Activated CD8-positive, alpha-beta T cell treated with anti-CD3 and anti-CD28 coated beads for 36 hours (primary cell): ENCODE measurements around the gene DUSP9. TPM values are rescaled to one million over a fixed set of nuclear protein-coding genes. Genes with fewer than 3 reads are reported as not detected.
"Not testable (repeated sequence)": the region's sequence is repeated elsewhere in the genome, so short reads cannot be mapped to it uniquely, and the experiment has no call there.

ENCODE experiments used
- ATAC-seq: fragments of 200-7000 bp; cut with Tn5 transposase; one replicate; pipeline ENCODE4 v1.10.0; 2021; ENCODE audit warnings: mild to moderate bottlenecking, moderate library complexity
- CTCF ChIA-PET: fragments of 350-600 bp; sonication (Branson Sonifier 250); formaldehyde crosslinking; loops from one replicate; lab custom pipeline; 2021; ENCODE audit warnings: antibody characterized with exemption; lab: Charles Lee
- POLR2A ChIA-PET: fragments of 350-600 bp; sonication (Branson Sonifier 250); formaldehyde crosslinking; loops from one replicate; lab custom pipeline; 2021; ENCODE audit warnings: antibody characterized with exemption; lab: Charles Lee
- DNase-seq: peaks from one replicate; pipeline ENCODE4 v3.0.0-alpha.2; 2020
- H3K27ac Mint-ChIP-seq: one replicate; pipeline ENCODE4 v1.8.0; 2021; ENCODE audit warnings: mild to moderate bottlenecking, mixed read lengths
- H3K27me3 Mint-ChIP-seq: one replicate; pipeline ENCODE4 v1.8.0; 2021; ENCODE audit warnings: mixed read lengths
- H3K36me3 Mint-ChIP-seq: one replicate; pipeline ENCODE4 v1.8.0; 2021; ENCODE audit warnings: low read depth, mixed read lengths
- H3K4me1 Mint-ChIP-seq: one replicate; pipeline ENCODE4 v1.8.0; 2021; ENCODE audit warnings: low read depth, mixed read lengths
- H3K4me3 Mint-ChIP-seq: one replicate; pipeline ENCODE4 v1.8.0; 2021; ENCODE audit warnings: mild to moderate bottlenecking, moderate library complexity, mixed read lengths
- H3K9me3 Mint-ChIP-seq: one replicate; pipeline ENCODE4 v1.8.0; 2021; ENCODE audit warnings: mixed read lengths
- intact Hi-C: fragments of 100-400 bp; cut with micrococcal nuclease; formaldehyde crosslinking; loops from one replicate; pipeline ENCODE4 v1.10.0; 2022
- total RNA-seq, 2 experiments: library from RNA; stranded (reverse); gene quantifications; one replicate each; pipeline ENCODE4 v1.2.3, GENCODE V29; 2021
- TF ChIP-seq, protein P1 (sequence below): fragments of 200-600 bp; IDR thresholded peaks from one replicate; pipeline ENCODE4 v1.8.0; 2022; ENCODE audit warnings: antibody characterized with exemption, mild to moderate bottlenecking

Gene DUSP9
- total RNA-seq, 2 experiments from 2014 or later = 0.14 TPM; not detected in 1

DNA sequence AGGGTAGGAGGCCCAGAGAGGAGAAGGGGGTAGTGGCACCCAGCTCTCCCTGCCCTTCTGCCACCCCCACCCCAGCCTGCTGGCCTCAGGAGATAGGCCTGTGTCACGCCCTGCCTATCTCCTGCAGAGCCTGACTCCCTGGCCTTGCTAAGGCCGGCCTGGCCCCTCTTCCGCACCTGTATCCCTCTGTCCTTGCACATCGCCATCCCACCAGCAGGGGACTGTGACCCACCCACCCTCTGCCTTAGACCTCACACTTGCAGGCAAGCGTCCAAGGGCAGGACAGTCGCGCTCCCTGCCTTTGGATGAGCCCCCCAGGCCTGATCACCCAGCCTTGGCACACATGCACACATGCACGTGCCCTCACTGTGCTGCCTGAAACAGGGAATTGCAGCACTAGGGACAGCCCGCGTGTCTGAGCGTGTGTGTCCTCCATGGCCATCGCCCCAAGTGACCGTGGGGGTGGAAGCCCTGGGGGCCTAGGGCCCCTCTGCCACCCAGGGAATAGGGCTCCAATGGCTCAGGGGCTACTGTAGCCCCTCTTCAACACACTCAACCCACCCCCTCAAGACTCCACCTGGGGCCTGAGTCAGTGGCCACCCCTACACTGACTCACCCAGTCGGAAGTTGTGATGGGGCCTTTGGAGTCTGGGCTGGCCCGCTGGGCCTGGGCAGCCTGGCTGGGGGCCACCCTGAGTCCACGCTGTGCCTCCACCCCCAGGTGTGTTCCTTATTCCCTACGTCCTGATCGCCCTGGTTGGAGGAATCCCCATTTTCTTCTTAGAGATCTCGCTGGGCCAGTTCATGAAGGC lies 42.9 kb downstream of the DUSP9 start:
- no peaks in the 10 kb centered on the region for H3K36me3 Mint-ChIP-seq
- no peak for DNase-seq
- H3K4me3 Mint-ChIP-seq = no peak overlapping the region
- H3K9me3 Mint-ChIP-seq = no peaks in the 10 kb centered on the region
- TF ChIP-seq, protein P1, sequence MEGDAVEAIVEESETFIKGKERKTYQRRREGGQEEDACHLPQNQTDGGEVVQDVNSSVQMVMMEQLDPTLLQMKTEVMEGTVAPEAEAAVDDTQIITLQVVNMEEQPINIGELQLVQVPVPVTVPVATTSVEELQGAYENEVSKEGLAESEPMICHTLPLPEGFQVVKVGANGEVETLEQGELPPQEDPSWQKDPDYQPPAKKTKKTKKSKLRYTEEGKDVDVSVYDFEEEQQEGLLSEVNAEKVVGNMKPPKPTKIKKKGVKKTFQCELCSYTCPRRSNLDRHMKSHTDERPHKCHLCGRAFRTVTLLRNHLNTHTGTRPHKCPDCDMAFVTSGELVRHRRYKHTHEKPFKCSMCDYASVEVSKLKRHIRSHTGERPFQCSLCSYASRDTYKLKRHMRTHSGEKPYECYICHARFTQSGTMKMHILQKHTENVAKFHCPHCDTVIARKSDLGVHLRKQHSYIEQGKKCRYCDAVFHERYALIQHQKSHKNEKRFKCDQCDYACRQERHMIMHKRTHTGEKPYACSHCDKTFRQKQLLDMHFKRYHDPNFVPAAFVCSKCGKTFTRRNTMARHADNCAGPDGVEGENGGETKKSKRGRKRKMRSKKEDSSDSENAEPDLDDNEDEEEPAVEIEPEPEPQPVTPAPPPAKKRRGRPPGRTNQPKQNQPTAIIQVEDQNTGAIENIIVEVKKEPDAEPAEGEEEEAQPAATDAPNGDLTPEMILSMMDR = no peak
- H3K27me3 Mint-ChIP-seq = peaks cover 6% of the 10 kb centered on the region
- ATAC-seq = no peak
- intact Hi-C loops = no loop called here
- ChIA-PET POLR2A (no interaction called here), CTCF (no interaction called here)
- no peak overlapping the region for H3K27ac Mint-ChIP-seq
- H3K4me1 Mint-ChIP-seq = no peaks in the 10 kb centered on the region

DNA sequence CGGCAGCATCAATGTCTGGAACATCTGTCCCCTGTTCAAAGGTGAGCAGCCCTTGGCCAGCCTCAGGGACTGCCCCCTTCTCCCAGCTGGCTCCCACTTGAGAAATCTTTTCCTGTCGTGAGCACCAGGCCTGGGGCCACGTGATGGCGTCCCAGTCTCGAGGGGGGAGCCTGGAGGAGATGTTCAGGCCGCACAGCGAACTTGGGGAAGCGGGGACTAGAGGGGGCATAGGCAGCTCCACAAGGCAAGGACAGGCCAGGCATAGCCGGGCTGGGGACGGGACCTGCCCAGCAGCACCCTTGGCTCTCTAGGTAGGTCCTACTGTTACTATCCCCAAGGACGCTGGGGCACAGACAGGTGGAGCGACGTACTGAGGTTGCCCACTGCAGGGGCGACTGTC lies 43.5 kb downstream of the DUSP9 start:
- ATAC-seq (no peak), DNase-seq (no peak)
- Mint-ChIP-seq H3K27ac (no peak overlapping the region), H3K27me3 (peaks cover 6% of the 10 kb centered on the region), H3K36me3 (no peaks in the 10 kb centered on the region), H3K4me1 (no peaks in the 10 kb centered on the region), H3K9me3 (no peaks in the 10 kb centered on the region), H3K4me3 (no peak overlapping the region)
- TF ChIP-seq, protein P1 = no peak
- CTCF ChIA-PET = no interaction called here
- POLR2A ChIA-PET = no interaction called here
- intact Hi-C loops = no loop called here

DNA sequence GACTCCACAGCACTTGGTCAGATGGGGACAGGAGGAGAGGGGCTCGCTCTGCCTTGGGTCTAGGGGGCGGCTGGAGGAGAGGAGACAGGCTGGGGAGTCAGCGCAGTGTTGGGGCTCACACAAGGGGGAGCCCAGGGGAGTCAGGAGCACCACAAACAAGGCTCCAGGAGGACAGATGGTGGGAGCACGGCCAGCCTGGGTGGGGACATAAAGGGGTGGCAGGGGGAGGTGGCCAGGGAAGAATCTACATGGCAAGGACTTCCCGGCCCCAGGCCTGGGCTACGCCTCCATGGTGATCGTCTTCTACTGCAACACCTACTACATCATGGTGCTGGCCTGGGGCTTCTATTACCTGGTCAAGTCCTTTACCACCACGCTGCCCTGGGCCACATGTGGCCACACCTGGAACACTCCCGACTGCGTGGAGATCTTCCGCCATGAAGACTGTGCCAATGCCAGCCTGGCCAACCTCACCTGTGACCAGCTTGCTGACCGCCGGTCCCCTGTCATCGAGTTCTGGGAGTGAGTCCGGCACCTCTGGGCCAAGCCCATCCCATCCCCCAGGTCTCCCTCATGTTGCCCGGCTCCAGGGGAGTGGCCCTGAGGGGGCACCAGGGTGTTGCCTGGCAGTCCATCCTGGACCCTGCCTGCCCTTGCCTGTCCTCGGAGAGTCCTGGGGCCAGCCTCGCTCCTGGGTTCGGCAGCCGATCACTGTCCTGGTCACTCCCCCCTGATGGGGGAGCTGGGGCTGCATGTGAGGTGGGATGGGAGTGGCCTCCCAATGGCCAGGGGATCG lies 44.2 kb downstream of the DUSP9 start:
- CTCF ChIA-PET = not testable (repeated sequence)

DNA sequence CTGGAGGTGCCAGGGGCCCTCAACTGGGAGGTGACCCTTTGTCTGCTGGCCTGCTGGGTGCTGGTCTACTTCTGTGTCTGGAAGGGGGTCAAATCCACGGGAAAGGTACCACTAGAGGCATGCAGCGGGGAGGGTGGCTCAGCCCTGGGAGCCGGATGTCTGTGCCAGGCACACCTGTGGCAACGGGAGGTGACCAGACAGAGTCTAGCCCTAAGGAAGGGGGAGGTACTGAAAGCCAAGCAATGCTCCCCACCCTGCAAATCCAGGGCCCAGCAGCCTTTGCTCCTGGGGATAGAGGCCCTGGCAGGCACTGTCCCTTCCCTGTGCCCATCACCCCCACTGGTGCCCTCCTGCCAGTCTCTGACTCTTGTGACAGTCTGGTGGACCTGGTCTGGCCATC lies 45.0 kb downstream of the DUSP9 start:
- Mint-ChIP-seq H3K4me1 (no peaks in the 10 kb centered on the region), H3K36me3 (peaks cover 3% of the 10 kb centered on the region), H3K9me3 (no peaks in the 10 kb centered on the region), H3K4me3 (no peak overlapping the region), H3K27me3 (peaks cover 3% of the 10 kb centered on the region), H3K27ac (no peak overlapping the region)
- ChIA-PET CTCF (no interaction called here), POLR2A (no interaction called here)
- TF ChIP-seq, protein P1 = no peak
- intact Hi-C loops = no loop called here
- DNase-seq (no peak), ATAC-seq (no peak)

More for the DNA sequence above, 44.2 kb downstream of the DUSP9 start:
- H3K36me3 Mint-ChIP-seq, H3K4me3 Mint-ChIP-seq, ATAC-seq, H3K27me3 Mint-ChIP-seq, intact Hi-C loops, DNase-seq, H3K27ac Mint-ChIP-seq, H3K4me1 Mint-ChIP-seq, H3K9me3 Mint-ChIP-seq, POLR2A ChIA-PET: not testable (repeated sequence)

DNA sequence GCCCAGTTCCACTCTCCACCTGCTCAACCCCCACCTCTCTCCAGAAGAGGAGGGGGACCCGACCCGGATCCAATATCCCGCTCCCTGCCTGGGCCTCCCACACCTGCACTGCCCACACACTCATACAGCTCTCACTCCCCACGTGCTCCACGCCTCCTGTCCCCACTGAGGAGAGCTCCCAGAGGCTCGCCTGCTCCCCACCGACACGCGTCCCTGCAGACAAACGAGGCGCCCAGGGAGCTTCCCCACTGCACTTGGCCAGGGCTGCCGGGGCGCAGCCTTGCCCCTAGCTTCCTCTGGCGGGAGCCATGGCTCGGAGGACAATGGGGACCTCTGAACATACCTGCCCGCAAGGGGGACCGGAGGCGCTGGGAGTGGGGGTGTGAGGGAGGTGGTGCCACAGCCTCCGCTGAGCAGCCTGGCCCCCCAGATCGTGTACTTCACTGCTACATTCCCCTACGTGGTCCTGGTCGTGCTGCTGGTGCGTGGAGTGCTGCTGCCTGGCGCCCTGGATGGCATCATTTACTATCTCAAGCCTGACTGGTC lies 45.7 kb downstream of the DUSP9 start:
- intact Hi-C loops = no loop called here
- H3K36me3 Mint-ChIP-seq = peaks cover 4% of the 10 kb centered on the region

More for the DNA sequence above, 45.7 kb downstream of the DUSP9 start:
- DNase-seq (no peak), ATAC-seq (no peak)
- POLR2A ChIA-PET = no interaction called here
- Mint-ChIP-seq H3K9me3 (no peaks in the 10 kb centered on the region), H3K4me1 (no peaks in the 10 kb centered on the region), H3K4me3 (no peak overlapping the region), H3K27me3 (peaks cover 3% of the 10 kb centered on the region), H3K27ac (no peak overlapping the region)
- CTCF ChIA-PET = no interaction called here
- TF ChIP-seq, protein P1 = no peak
